Panc1 (cell line): ENCODE measurements around the gene STRN3.

Experiments used
- CTCF ChIP-seq: fragments of 450-650 bp; IDR thresholded peaks from 2 replicates; pipeline ENCODE4 v1.5.1; 2017; ENCODE audit warnings: mild to moderate bottlenecking
- REST ChIP-seq, 2 experiments: IDR thresholded peaks; 2 replicates each; pipeline ENCODE4 v1.6.1; 2011 to 2012; ENCODE audit warnings: low read depth in 2 of 2, control low read depth in 1 of 2, low read length in 1 of 2, mild to moderate bottlenecking in 1 of 2, moderate library complexity in 1 of 2; ENCODE audit not compliant: insufficient read depth in 1 of 2

GRCh38 chr14:30908826-30909225 is 117.4 kb downstream of the STRN3 start:
- TF ChIP-seq CTCF, result no peak
- TF ChIP-seq REST (IDR thresholded peaks at IDR 0.05; ENCODE audit: insufficient read depth in 1 of 2, low read depth in 2 of 2, low read length in 1 of 2), result no peak
